Panc1 (cell line): Measurements from ENCODE around the gene CBLL1. TPM values are rescaled to one million over a fixed set of nuclear protein-coding genes. Genes with fewer than 3 reads are reported as not detected.

ENCODE experiments used
- ATAC-seq: fragments of 200-7000 bp; cut with Tn5 transposase; 2 replicates; pipeline ENCODE4 v1.9.1; 2020; ENCODE audit warnings: mild to moderate bottlenecking, moderate library complexity
- BruUV-seq: library from RNA; stranded (reverse); fragments of 400-500 nt; replicated peaks from 2 replicates; lab custom pipeline; 2021; lab: Mats Ljungman, UMichigan
- CTCF ChIA-PET: fragments of 300-600 bp; sonication (Branson Sonifier 250); formaldehyde crosslinking; loops from one replicate; lab custom pipeline; 2022; ENCODE audit warnings: antibody characterized with exemption; lab: Charles Lee
- POLR2A ChIA-PET: fragments of 300-600 bp; sonication (Branson Sonifier 250); formaldehyde crosslinking; loops from one replicate; lab custom pipeline; 2022; ENCODE audit warnings: antibody characterized with exemption; lab: Charles Lee
- DNase-seq: peaks from one replicate; pipeline ENCODE4 v3.0.0-alpha.2; 2010; ENCODE audit warnings: low read depth, low spot score
- H3K27ac ChIP-seq: 2 replicates; pipeline ENCODE4 v1.5.1; 2011; ENCODE audit warnings: mild to moderate bottlenecking, low read length, inconsistent platforms
- H3K27me3 ChIP-seq: fragments of 200-500 bp; sonication (Bioruptor generic); 2 replicates; pipeline ENCODE4 v1.6.0; 2014; ENCODE audit warnings: low read length, inconsistent platforms; ENCODE audit not compliant: control insufficient read depth, insufficient read depth
- H3K36me3 ChIP-seq: fragments of 200-500 bp; sonication (Bioruptor generic); 2 replicates; pipeline ENCODE4 v1.5.1; 2014; ENCODE audit warnings: inconsistent platforms, mild to moderate bottlenecking, low read length, moderate library complexity; ENCODE audit not compliant: control insufficient read depth, insufficient read depth
- H3K4me1 ChIP-seq: 2 replicates; pipeline ENCODE4 v1.5.1; 2011; ENCODE audit warnings: inconsistent platforms, mild to moderate bottlenecking, low read length, moderate library complexity; ENCODE audit not compliant: control insufficient read depth, insufficient read depth
- H3K4me3 ChIP-seq, 2 experiments: 2 replicates each; pipeline ENCODE4 v1.5.1; 2011 to 2012; ENCODE audit warnings: low read depth in 2 of 2, low read length in 2 of 2, mild to moderate bottlenecking in 2 of 2, inconsistent platforms in 1 of 2, moderate library complexity in 1 of 2
- H3K9me3 ChIP-seq: fragments of 200-500 bp; sonication (Bioruptor generic); 2 replicates; pipeline ENCODE4 v1.5.1; 2014; ENCODE audit warnings: low read depth, mild to moderate bottlenecking, inconsistent platforms, low read length, moderate library complexity; ENCODE audit not compliant: control insufficient read depth, insufficient read depth
- POLR2AphosphoS5 ChIP-seq: IDR thresholded peaks from 2 replicates; pipeline ENCODE4 v1.6.1; 2012; ENCODE audit warnings: mild to moderate bottlenecking, low read depth, low read length, moderate library complexity
- SIN3A ChIP-seq: IDR thresholded peaks from 2 replicates; pipeline ENCODE4 v1.6.1; 2012; ENCODE audit warnings: low read depth, mild to moderate bottlenecking, low read length, moderate library complexity, borderline replicate concordance; ENCODE audit not compliant: insufficient read depth
- in situ Hi-C: cut with HindIII; loops from 2 replicates; pipeline ENCODE4 v1.10.0; 2016; ENCODE audit warnings: low sequenced_read_pairs, low pct_unique_long_range_greater_than_20kb
- intact Hi-C: fragments of 100-400 bp; cut with micrococcal nuclease; formaldehyde crosslinking; loops from one replicate; pipeline ENCODE4 v1.10.0; 2022; ENCODE audit not compliant: unreplicated experiment
- total RNA-seq: library from RNA; stranded (reverse); gene quantifications from one replicate; pipeline ENCODE4 v1.2.1, GENCODE V29; 2021; ENCODE audit not compliant: unreplicated experiment
- TF ChIP-seq, protein P1 (sequence below), 2 experiments: IDR thresholded peaks; 2 replicates each; pipeline ENCODE4 v1.6.1; 2011 to 2012; ENCODE audit warnings: low read depth in 2 of 2, control low read depth in 1 of 2, low read length in 1 of 2, mild to moderate bottlenecking in 1 of 2, moderate library complexity in 1 of 2; ENCODE audit not compliant: insufficient read depth in 1 of 2
- TF ChIP-seq, protein P2 (sequence below): fragments of 450-650 bp; IDR thresholded peaks from 2 replicates; pipeline ENCODE4 v1.5.1; 2017; ENCODE audit warnings: mild to moderate bottlenecking

The CBLL1 gene
- total RNA-seq, 1 experiment from 2014 or later, result 34.7 TPM

DNA sequence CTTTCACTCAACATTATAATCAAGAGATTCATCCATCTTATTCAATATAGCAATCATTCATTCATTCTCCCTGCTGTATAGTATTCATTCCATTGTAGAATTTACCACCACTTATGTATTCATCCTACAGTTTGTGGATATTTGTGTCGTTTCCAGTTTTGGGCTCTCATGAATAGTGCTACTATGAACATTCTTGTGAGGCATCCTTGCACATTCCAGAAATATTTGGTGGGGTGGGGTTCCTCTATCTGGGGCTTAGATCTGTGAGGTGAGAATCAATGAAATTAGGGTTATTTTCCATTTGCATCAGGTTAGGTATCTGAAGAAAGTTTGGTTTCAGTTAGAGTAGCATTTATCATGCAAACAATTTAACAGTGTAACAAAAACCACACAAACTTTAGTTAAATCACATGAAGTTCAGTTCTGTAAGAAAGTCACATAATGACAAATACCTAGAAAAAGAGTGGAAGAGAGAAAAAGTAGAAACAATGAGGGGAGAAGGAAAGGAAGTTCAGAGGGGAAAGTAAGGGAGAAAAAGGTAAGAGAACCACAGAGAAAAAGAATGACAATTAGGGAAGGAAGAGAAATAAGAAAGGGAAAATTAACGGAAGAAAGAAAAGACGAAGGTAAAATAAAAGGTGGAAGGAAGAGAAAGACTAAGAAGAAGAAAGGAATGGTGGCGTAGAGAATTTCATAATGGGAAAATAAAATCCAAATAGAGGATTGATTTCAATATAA is 25.3 kb upstream of the CBLL1 start:
- intact Hi-C loops (no loop called here), in situ Hi-C loops (no loop called here)
- DNase-seq (no peak), ATAC-seq (no peak)
- Histone ChIP-seq H3K4me3 (no peak overlapping the region), H3K36me3 (no peaks in the 10 kb centered on the region), H3K27me3 (peaks cover 3% of the 10 kb centered on the region; the same call in 1 of the 2 replicates), H3K4me1 (no peaks in the 10 kb centered on the region), H3K9me3 (no peaks in the 10 kb centered on the region), H3K27ac (no peak overlapping the region)
- ChIA-PET POLR2A (no interaction called here), CTCF (no interaction called here)
- TF ChIP-seq, protein P1, sequence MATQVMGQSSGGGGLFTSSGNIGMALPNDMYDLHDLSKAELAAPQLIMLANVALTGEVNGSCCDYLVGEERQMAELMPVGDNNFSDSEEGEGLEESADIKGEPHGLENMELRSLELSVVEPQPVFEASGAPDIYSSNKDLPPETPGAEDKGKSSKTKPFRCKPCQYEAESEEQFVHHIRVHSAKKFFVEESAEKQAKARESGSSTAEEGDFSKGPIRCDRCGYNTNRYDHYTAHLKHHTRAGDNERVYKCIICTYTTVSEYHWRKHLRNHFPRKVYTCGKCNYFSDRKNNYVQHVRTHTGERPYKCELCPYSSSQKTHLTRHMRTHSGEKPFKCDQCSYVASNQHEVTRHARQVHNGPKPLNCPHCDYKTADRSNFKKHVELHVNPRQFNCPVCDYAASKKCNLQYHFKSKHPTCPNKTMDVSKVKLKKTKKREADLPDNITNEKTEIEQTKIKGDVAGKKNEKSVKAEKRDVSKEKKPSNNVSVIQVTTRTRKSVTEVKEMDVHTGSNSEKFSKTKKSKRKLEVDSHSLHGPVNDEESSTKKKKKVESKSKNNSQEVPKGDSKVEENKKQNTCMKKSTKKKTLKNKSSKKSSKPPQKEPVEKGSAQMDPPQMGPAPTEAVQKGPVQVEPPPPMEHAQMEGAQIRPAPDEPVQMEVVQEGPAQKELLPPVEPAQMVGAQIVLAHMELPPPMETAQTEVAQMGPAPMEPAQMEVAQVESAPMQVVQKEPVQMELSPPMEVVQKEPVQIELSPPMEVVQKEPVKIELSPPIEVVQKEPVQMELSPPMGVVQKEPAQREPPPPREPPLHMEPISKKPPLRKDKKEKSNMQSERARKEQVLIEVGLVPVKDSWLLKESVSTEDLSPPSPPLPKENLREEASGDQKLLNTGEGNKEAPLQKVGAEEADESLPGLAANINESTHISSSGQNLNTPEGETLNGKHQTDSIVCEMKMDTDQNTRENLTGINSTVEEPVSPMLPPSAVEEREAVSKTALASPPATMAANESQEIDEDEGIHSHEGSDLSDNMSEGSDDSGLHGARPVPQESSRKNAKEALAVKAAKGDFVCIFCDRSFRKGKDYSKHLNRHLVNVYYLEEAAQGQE (IDR thresholded peaks at IDR 0.05; ENCODE audit: insufficient read depth in 1 of 2, low read depth in 2 of 2, low read length in 1 of 2), result no peak
- TF ChIP-seq POLR2AphosphoS5, result no peak
- BruUV-seq, result no TSS peak

DNA sequence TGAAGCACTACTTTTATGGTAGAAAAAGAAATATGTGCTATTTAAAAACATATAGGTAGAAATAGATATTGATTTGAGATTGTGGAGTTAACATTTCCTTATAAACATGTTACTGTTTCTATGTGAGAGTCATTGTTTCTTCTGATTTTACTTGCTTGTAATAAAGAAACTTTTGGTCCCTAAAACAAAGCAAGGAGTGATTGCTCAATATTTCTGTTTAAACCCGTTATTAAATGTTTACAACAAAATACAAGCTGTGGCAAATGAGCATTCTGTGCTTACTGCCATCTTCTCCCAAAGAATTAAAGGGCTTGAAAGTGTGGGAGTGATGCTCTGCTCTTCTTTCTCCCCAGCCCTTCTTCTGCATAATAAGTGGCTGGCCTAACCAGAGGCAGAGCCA is 22.7 kb upstream of the CBLL1 start:
- no peaks in the 10 kb centered on the region for H3K4me1 ChIP-seq
- intact Hi-C loops, result loop anchor here (10.0 kb wide), 1 partner anchor 126 kb away; no protein-coding TSS in a partner anchor
- H3K27ac ChIP-seq, result no peak overlapping the region
- H3K27me3 ChIP-seq, result peaks cover 3% of the 10 kb centered on the region; the same call in 1 of the 2 replicates
- no peaks in the 10 kb centered on the region for H3K9me3 ChIP-seq
- ChIA-PET POLR2A (no interaction called here), CTCF (no interaction called here)
- H3K4me3 ChIP-seq, result no peak overlapping the region
- no peaks in the 10 kb centered on the region for H3K36me3 ChIP-seq
- no TSS peak for BruUV-seq
- DNase-seq (no peak), ATAC-seq (no peak)
- TF ChIP-seq, protein P1 (IDR thresholded peaks at IDR 0.05; ENCODE audit: insufficient read depth in 1 of 2, low read depth in 2 of 2, low read length in 1 of 2), result no peak
- TF ChIP-seq POLR2AphosphoS5, result no peak
- TF ChIP-seq, protein P2, sequence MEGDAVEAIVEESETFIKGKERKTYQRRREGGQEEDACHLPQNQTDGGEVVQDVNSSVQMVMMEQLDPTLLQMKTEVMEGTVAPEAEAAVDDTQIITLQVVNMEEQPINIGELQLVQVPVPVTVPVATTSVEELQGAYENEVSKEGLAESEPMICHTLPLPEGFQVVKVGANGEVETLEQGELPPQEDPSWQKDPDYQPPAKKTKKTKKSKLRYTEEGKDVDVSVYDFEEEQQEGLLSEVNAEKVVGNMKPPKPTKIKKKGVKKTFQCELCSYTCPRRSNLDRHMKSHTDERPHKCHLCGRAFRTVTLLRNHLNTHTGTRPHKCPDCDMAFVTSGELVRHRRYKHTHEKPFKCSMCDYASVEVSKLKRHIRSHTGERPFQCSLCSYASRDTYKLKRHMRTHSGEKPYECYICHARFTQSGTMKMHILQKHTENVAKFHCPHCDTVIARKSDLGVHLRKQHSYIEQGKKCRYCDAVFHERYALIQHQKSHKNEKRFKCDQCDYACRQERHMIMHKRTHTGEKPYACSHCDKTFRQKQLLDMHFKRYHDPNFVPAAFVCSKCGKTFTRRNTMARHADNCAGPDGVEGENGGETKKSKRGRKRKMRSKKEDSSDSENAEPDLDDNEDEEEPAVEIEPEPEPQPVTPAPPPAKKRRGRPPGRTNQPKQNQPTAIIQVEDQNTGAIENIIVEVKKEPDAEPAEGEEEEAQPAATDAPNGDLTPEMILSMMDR, result no peak
- TF ChIP-seq SIN3A, result no peak
- in situ Hi-C loops, result no loop called here
